Measurements from ENCODE around the gene PIP4P1. TPM values are rescaled to one million over a fixed set of nuclear protein-coding genes. Genes with fewer than 3 reads are reported as not detected.

PIP4P1 gene
- total RNA-seq, 2 donors from 2014 or later: 58.5 to 58.9 TPM

- H3K27me3 Mint-ChIP-seq: no peaks in the 10 kb centered on the region
- peaks cover 21% of the 10 kb centered on the region for H3K4me1 Mint-ChIP-seq
- peak overlapping the region; percentile 22 for H3K4me3 Mint-ChIP-seq
- ATAC-seq (peak; percentile 99), DNase-seq (no peak)
- no peaks in the 10 kb centered on the region for H3K9me3 ChIP-seq (ENCODE audit: control insufficient read depth, low read length, poor library complexity, severe bottlenecking)
- H3K27ac Mint-ChIP-seq: peak overlapping the region; percentile 68
- H3K36me3 Mint-ChIP-seq (ENCODE audit: low read depth): peaks cover 4% of the 10 kb centered on the region
Measured at GRCh38 chr14:20440882-20441281, 20.4 kb downstream of the PIP4P1 start.

GRCh38 chr14:20440465-20440864 is 20.8 kb downstream of the PIP4P1 start:
- peak overlapping the region; percentile 68 for H3K27ac Mint-ChIP-seq
- H3K9me3 ChIP-seq (ENCODE audit: control insufficient read depth, low read length, poor library complexity, severe bottlenecking): no peaks in the 10 kb centered on the region
- H3K4me3 Mint-ChIP-seq: peak overlapping the region; percentile 22
- H3K27me3 Mint-ChIP-seq: no peaks in the 10 kb centered on the region
- H3K4me1 Mint-ChIP-seq: peaks cover 21% of the 10 kb centered on the region
- H3K36me3 Mint-ChIP-seq (ENCODE audit: low read depth): peaks cover 4% of the 10 kb centered on the region
- DNase-seq: no peak
- no peak for ATAC-seq

- H3K27ac Mint-ChIP-seq: no peak overlapping the region
- H3K4me1 Mint-ChIP-seq: peaks cover 21% of the 10 kb centered on the region
- peak overlapping the region; percentile 64 for H3K4me3 Mint-ChIP-seq
- peaks cover 4% of the 10 kb centered on the region for H3K36me3 Mint-ChIP-seq (ENCODE audit: low read depth)
- H3K27me3 Mint-ChIP-seq: no peaks in the 10 kb centered on the region
- DNase-seq (no peak), ATAC-seq (no peak)
- H3K9me3 ChIP-seq (ENCODE audit: control insufficient read depth, low read length, poor library complexity, severe bottlenecking): no peaks in the 10 kb centered on the region
Measured at GRCh38 chr14:20438664-20439063, 22.6 kb downstream of the PIP4P1 start.

- no peak overlapping the region for H3K27ac Mint-ChIP-seq
- no peaks in the 10 kb centered on the region for H3K27me3 Mint-ChIP-seq
- H3K4me1 Mint-ChIP-seq: peaks cover 14% of the 10 kb centered on the region
- ATAC-seq: no peak
- H3K9me3 ChIP-seq (ENCODE audit: control insufficient read depth, low read length, poor library complexity, severe bottlenecking): no peaks in the 10 kb centered on the region
- no peak for DNase-seq
- H3K36me3 Mint-ChIP-seq (ENCODE audit: low read depth): peaks cover 2% of the 10 kb centered on the region
- H3K4me3 Mint-ChIP-seq: no peak overlapping the region
Measured at GRCh38 chr14:20436363-20436755, 24.9 kb downstream of the PIP4P1 start.

GRCh38 chr14:20435582-20436362 is 25.5 kb downstream of the PIP4P1 start, which contains the start of gene KLHL33:
Gene KLHL33 (minus strand): TSS chr14:20436166. CDS start chr14:20435811, 355 bp downstream.
- H3K4me3 Mint-ChIP-seq: no peak within 1 kb of the TSS
- peaks cover 10% of the 10 kb centered on the region for H3K4me1 Mint-ChIP-seq
- DNase-seq: no peak
- no peak within 1 kb of the TSS for H3K27ac Mint-ChIP-seq
- no peaks in the 10 kb centered on the region for H3K27me3 Mint-ChIP-seq
- peaks cover 2% of the 10 kb centered on the region for H3K36me3 Mint-ChIP-seq (ENCODE audit: low read depth)
- no peak for ATAC-seq
- H3K9me3 ChIP-seq (ENCODE audit: control insufficient read depth, low read length, poor library complexity, severe bottlenecking): no peaks in the 10 kb centered on the region

- Mint-ChIP-seq H3K4me1 (peaks cover 4% of the 10 kb centered on the region), H3K27me3 (no peaks in the 10 kb centered on the region), H3K36me3 (ENCODE audit: low read depth) (peaks cover 2% of the 10 kb centered on the region), H3K27ac (no peak overlapping the region), H3K4me3 (no peak overlapping the region)
- no peaks in the 10 kb centered on the region for H3K9me3 ChIP-seq (ENCODE audit: control insufficient read depth, low read length, poor library complexity, severe bottlenecking)
- no peak for ATAC-seq
- no peak for DNase-seq
Measured at GRCh38 chr14:20434701-20435581, 26.3 kb downstream of the PIP4P1 start.

GRCh38 chr14:20429801-20430669 is 31.2 kb downstream of the PIP4P1 start:
- no peaks in the 10 kb centered on the region for H3K27me3 Mint-ChIP-seq
- no peak overlapping the region for H3K4me3 Mint-ChIP-seq
- peaks cover 11% of the 10 kb centered on the region for H3K4me1 Mint-ChIP-seq
- DNase-seq (no peak), ATAC-seq (no peak)
- H3K27ac Mint-ChIP-seq: no peak overlapping the region
- H3K9me3 ChIP-seq (ENCODE audit: control insufficient read depth, low read length, poor library complexity, severe bottlenecking): no peaks in the 10 kb centered on the region
- no peaks in the 10 kb centered on the region for H3K36me3 Mint-ChIP-seq (ENCODE audit: low read depth)

GRCh38 chr14:20428802-20429201 is 32.4 kb downstream of the PIP4P1 start:
- no peak overlapping the region for H3K4me3 Mint-ChIP-seq
- ATAC-seq (no peak), DNase-seq (no peak)
- H3K27ac Mint-ChIP-seq: no peak overlapping the region
- no peaks in the 10 kb centered on the region for H3K36me3 Mint-ChIP-seq (ENCODE audit: low read depth)
- no peaks in the 10 kb centered on the region for H3K9me3 ChIP-seq (ENCODE audit: control insufficient read depth, low read length, poor library complexity, severe bottlenecking)
- no peaks in the 10 kb centered on the region for H3K27me3 Mint-ChIP-seq
- H3K4me1 Mint-ChIP-seq: peaks cover 11% of the 10 kb centered on the region

- DNase-seq (no peak), ATAC-seq (no peak)
- Mint-ChIP-seq H3K27ac (peak overlapping the region; percentile 16), H3K36me3 (ENCODE audit: low read depth) (no peaks in the 10 kb centered on the region), H3K27me3 (no peaks in the 10 kb centered on the region), H3K4me3 (no peak overlapping the region), H3K4me1 (peaks cover 11% of the 10 kb centered on the region)
- H3K9me3 ChIP-seq (ENCODE audit: control insufficient read depth, low read length, poor library complexity, severe bottlenecking): no peaks in the 10 kb centered on the region
Measured at GRCh38 chr14:20428010-20428365, 33.2 kb downstream of the PIP4P1 start.

- H3K27ac Mint-ChIP-seq: peak overlapping the region; percentile 16
- no peak overlapping the region for H3K4me3 Mint-ChIP-seq
- peaks cover 11% of the 10 kb centered on the region for H3K4me1 Mint-ChIP-seq
- ATAC-seq: peak; percentile 35
- H3K36me3 Mint-ChIP-seq (ENCODE audit: low read depth): no peaks in the 10 kb centered on the region
- no peaks in the 10 kb centered on the region for H3K9me3 ChIP-seq (ENCODE audit: control insufficient read depth, low read length, poor library complexity, severe bottlenecking)
- H3K27me3 Mint-ChIP-seq: no peaks in the 10 kb centered on the region
- DNase-seq: no peak
Measured at GRCh38 chr14:20427231-20428009, 33.8 kb downstream of the PIP4P1 start.

- Mint-ChIP-seq H3K4me3 (no peak overlapping the region), H3K27me3 (no peaks in the 10 kb centered on the region), H3K36me3 (ENCODE audit: low read depth) (no peaks in the 10 kb centered on the region), H3K4me1 (peaks cover 11% of the 10 kb centered on the region), H3K27ac (no peak overlapping the region)
- no peak for ATAC-seq
- H3K9me3 ChIP-seq (ENCODE audit: control insufficient read depth, low read length, poor library complexity, severe bottlenecking): no peaks in the 10 kb centered on the region
- DNase-seq: no peak
Measured at GRCh38 chr14:20424851-20425250, 36.4 kb downstream of the PIP4P1 start.

- H3K4me1 Mint-ChIP-seq: peaks cover 8% of the 10 kb centered on the region
- H3K4me3 Mint-ChIP-seq: no peak overlapping the region
- ATAC-seq (no peak), DNase-seq (no peak)
- peaks cover 2% of the 10 kb centered on the region for H3K36me3 Mint-ChIP-seq (ENCODE audit: low read depth)
- no peaks in the 10 kb centered on the region for H3K9me3 ChIP-seq (ENCODE audit: control insufficient read depth, low read length, poor library complexity, severe bottlenecking)
- H3K27ac Mint-ChIP-seq: no peak overlapping the region
- H3K27me3 Mint-ChIP-seq: no peaks in the 10 kb centered on the region
Measured at GRCh38 chr14:20422886-20423285, 38.3 kb downstream of the PIP4P1 start.

Measured in T-helper 17 cell (primary cell).